Hepatocyte (in vitro differentiated cells): ENCODE results near the gene KCNN2. TPM values are rescaled to one million over a fixed set of nuclear protein-coding genes. Genes with fewer than 3 reads are reported as not detected.
A peak's percentile ranks its signal among the peaks of the same experiment; 100 is the strongest.

Experiments
- DNase-seq: peaks from one replicate; pipeline ENCODE4 v3.0.0-alpha.2; 2016; ENCODE audit warnings: low spot score
- H2AFZ ChIP-seq: fragments of 200-600 bp; sonication (generic); 2 replicates; pipeline ENCODE4 v1.6.0; 2016; ENCODE audit warnings: antibody characterized with exemption, mild to moderate bottlenecking
- H3K27ac ChIP-seq: fragments of 200-600 bp; sonication (generic); 2 replicates; pipeline ENCODE4 v1.5.1; 2016; ENCODE audit warnings: mild to moderate bottlenecking
- H3K27me3 ChIP-seq: fragments of 200-600 bp; sonication (generic); 2 replicates; pipeline ENCODE4 v1.6.1; 2016
- H3K36me3 ChIP-seq: fragments of 200-600 bp; sonication (generic); replicated peaks from 2 replicates; pipeline ENCODE4 v1.5.1; 2016; ENCODE audit warnings: low read depth; ENCODE audit not compliant: insufficient read depth
- H3K4me1 ChIP-seq: fragments of 200-600 bp; sonication (generic); 2 replicates; pipeline ENCODE4 v1.5.1; 2016; ENCODE audit warnings: mild to moderate bottlenecking, moderate library complexity; ENCODE audit not compliant: insufficient read depth
- H3K4me2 ChIP-seq: fragments of 200-600 bp; sonication (generic); 2 replicates; pipeline ENCODE4 v1.6.0; 2016
- H3K4me3 ChIP-seq: fragments of 200-600 bp; sonication (generic); 2 replicates; pipeline ENCODE4 v1.5.1; 2016; ENCODE audit warnings: mild to moderate bottlenecking
- H3K79me2 ChIP-seq: fragments of 200-600 bp; sonication (generic); 2 replicates; pipeline ENCODE4 v1.6.0; 2017; ENCODE audit warnings: mild to moderate bottlenecking
- H3K9me2 ChIP-seq: fragments of 200-600 bp; sonication (generic); replicated peaks from 2 replicates; pipeline ENCODE4 v1.6.0; 2017; ENCODE audit warnings: mild to moderate bottlenecking; ENCODE audit not compliant: insufficient read depth
- H3K9me3 ChIP-seq: fragments of 200-600 bp; sonication (generic); 2 replicates; pipeline ENCODE4 v1.5.1; 2016; ENCODE audit warnings: low read depth, mild to moderate bottlenecking
- H4K20me1 ChIP-seq: fragments of 200-600 bp; sonication (generic); 2 replicates; pipeline ENCODE4 v1.6.0; 2016; ENCODE audit warnings: mild to moderate bottlenecking; ENCODE audit not compliant: insufficient read depth, poor library complexity, severe bottlenecking
- CTCF ChIP-seq: fragments of 200-600 bp; sonication (generic); IDR thresholded peaks from 2 replicates; pipeline ENCODE4 v1.5.1; 2016; ENCODE audit warnings: antibody characterized with exemption, mild to moderate bottlenecking; ENCODE audit not compliant: poor library complexity
- EZH2 ChIP-seq: fragments of 200-600 bp; sonication (generic); IDR thresholded peaks from 2 replicates; pipeline ENCODE4 v1.6.1; 2016; ENCODE audit warnings: antibody characterized with exemption, mild to moderate bottlenecking, borderline replicate concordance
- EZH2phosphoT487 ChIP-seq: fragments of 200-600 bp; sonication (generic); IDR thresholded peaks from one replicate; pipeline ENCODE4 v1.6.1; 2018; ENCODE audit warnings: antibody characterized with exemption, mild to moderate bottlenecking, low read depth, moderate library complexity; ENCODE audit not compliant: unreplicated experiment, severe bottlenecking
- WGBS: methylation state at CpG from one replicate; pipeline ENCODE4 v1.1.6; 2016; ENCODE audit warnings: low lambda C conversion rate; ENCODE audit errors: missing lambda C conversion rate; 5-methylcytosine and 5-hydroxymethylcytosine counted together
- polyA plus RNA-seq: library from polyadenylated mRNA; unstranded; fragments of >200 nt; fragmentation: Nextera tagmentation; extraction: Ambion mirVana; gene quantifications from 2 replicates; pipeline ENCODE4 v1.2.1, GENCODE V29; 2016
- total RNA-seq: library from RNA; depleted of rRNA; stranded (reverse); fragments of >200 nt; gene quantifications from 2 replicates; pipeline ENCODE4 v1.2.3, GENCODE V29; 2014

Gene KCNN2
- total and polyA plus RNA-seq, 2 experiments from 2014 or later: 3.9 to 6.4 TPM

DNA sequence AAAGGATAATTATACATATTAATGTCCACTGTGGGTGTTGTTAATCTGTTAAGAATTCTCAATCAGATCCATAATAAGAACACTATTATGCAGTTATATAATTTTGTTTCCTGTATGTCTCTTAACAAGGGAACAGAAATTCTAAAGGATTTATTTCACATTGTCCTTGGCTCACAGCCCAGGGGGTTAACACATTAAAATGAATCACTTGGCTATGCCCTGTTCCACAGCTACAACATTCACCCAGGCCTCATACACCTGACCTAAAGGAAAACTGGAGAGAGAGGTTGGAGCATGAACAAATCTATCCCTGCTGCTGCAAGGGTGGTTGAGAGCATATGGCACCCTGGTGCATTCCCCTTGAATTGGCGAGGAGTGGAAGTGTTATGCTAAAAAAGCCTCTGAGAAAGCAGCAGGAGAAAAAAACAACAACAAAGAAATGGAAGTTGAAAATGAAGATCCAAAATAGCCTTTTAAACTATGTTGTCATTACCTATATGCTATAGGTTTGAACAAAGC, 116.0 kb downstream of the KCNN2 start:
- Histone ChIP-seq H3K36me3 (no peaks in the 10 kb centered on the region), H3K4me1 (peaks cover 10% of the 10 kb centered on the region), H3K79me2 (no peaks in the 10 kb centered on the region), H3K27ac (no peak overlapping the region), H4K20me1 (no peaks in the 10 kb centered on the region), H3K27me3 (no peaks in the 10 kb centered on the region), H3K9me3 (no peaks in the 10 kb centered on the region), H2AFZ (no peak overlapping the region), H3K9me2 (no peaks in the 10 kb centered on the region), H3K4me3 (no peak overlapping the region), H3K4me2 (no peak overlapping the region)
- WGBS: 95% methylated on average over 1 of the region's 1 CpG
- TF ChIP-seq CTCF: no peak
- TF ChIP-seq EZH2: no peak
- no peak for TF ChIP-seq EZH2phosphoT487
- no peak for DNase-seq

- H3K4me1 ChIP-seq: peaks cover 3% of the 10 kb centered on the region
- no peak overlapping the region for H3K4me2 ChIP-seq
- no peaks in the 10 kb centered on the region for H3K79me2 ChIP-seq
- TF ChIP-seq EZH2phosphoT487 (no peak), EZH2 (no peak), CTCF (no peak)
- H3K27ac ChIP-seq: peak overlapping the region; percentile 21
- no peak overlapping the region for H2AFZ ChIP-seq
- no peaks in the 10 kb centered on the region for H3K9me3 ChIP-seq
- no peaks in the 10 kb centered on the region for H4K20me1 ChIP-seq
- no peaks in the 10 kb centered on the region for H3K27me3 ChIP-seq
- DNase-seq: no peak
- no peak overlapping the region for H3K4me3 ChIP-seq
- no peaks in the 10 kb centered on the region for H3K36me3 ChIP-seq
- 71% methylated on average over 4 of the region's 4 CpGs for WGBS
- H3K9me2 ChIP-seq: no peaks in the 10 kb centered on the region
Observed at GRCh38 chr5:114500756-114501155, 138.9 kb downstream of the KCNN2 start.

GRCh38 chr5:114504560-114504959, 142.7 kb downstream of the KCNN2 start:
- TF ChIP-seq EZH2phosphoT487 (no peak), CTCF (no peak)
- Histone ChIP-seq H3K27me3 (no peaks in the 10 kb centered on the region), H3K27ac (no peak overlapping the region), H4K20me1 (no peaks in the 10 kb centered on the region), H3K4me3 (no peak overlapping the region), H3K9me3 (no peaks in the 10 kb centered on the region), H3K9me2 (no peaks in the 10 kb centered on the region), H3K79me2 (no peaks in the 10 kb centered on the region), H3K4me1 (peaks cover 3% of the 10 kb centered on the region), H2AFZ (no peak overlapping the region), H3K4me2 (no peak overlapping the region), H3K36me3 (no peaks in the 10 kb centered on the region)
- 89% methylated on average over 9 of the region's 9 CpGs for WGBS
- no peak for DNase-seq

- no peak overlapping the region for H2AFZ ChIP-seq
- no peak for DNase-seq
- no peak overlapping the region for H3K4me2 ChIP-seq
- TF ChIP-seq EZH2: no peak
- TF ChIP-seq EZH2phosphoT487: no peak
- no peak for TF ChIP-seq CTCF
- WGBS: 100% methylated on average over 1 of the region's 1 CpG
- no peaks in the 10 kb centered on the region for H3K9me3 ChIP-seq
- H4K20me1 ChIP-seq: no peaks in the 10 kb centered on the region
- H3K27me3 ChIP-seq: no peaks in the 10 kb centered on the region
- no peak overlapping the region for H3K4me3 ChIP-seq
- no peaks in the 10 kb centered on the region for H3K36me3 ChIP-seq
- H3K79me2 ChIP-seq: no peaks in the 10 kb centered on the region
- peaks cover 11% of the 10 kb centered on the region for H3K4me1 ChIP-seq
- no peak overlapping the region for H3K27ac ChIP-seq
- no peaks in the 10 kb centered on the region for H3K9me2 ChIP-seq
Observed at GRCh38 chr5:114524221-114524620, 162.4 kb downstream of the KCNN2 start.
